ENCODE results near the gene MTX2. TPM values are rescaled to one million over a fixed set of nuclear protein-coding genes. Genes with fewer than 3 reads are reported as not detected.
A peak's percentile ranks its signal among the peaks of the same experiment; 100 is the strongest.

The MTX2 gene
- total RNA-seq (10 to 100 TPM; 34.7 to 51.7 (median 43.2) TPM), polyA plus RNA-seq (83.3 TPM)
- long read RNA-seq, donor 1, transcript MTX2-201 (10 exons, 1,364 nt) = major isoform, 110 of 132 reads
- long read RNA-seq, donor 1, transcript MTX2-202 (11 exons, 1,592 nt) = minor isoform, 9 of 132 reads
- long read RNA-seq, donor 1, partial matches to known transcripts = 8 of 132 reads
- long read RNA-seq, donor 1, other reads (novel, unspliced or antisense) = 5 of 132 reads
- long read RNA-seq, donor 2, transcript MTX2-201 (10 exons, 1,364 nt) = major isoform, 68 of 72 reads
- long read RNA-seq, donor 2, partial matches to known transcripts = 0 of 72 reads
- long read RNA-seq, donor 2, other reads (novel, unspliced or antisense) = 1 of 72 reads
- long read RNA-seq, donor 3, transcript MTX2-202 (11 exons, 1,592 nt) = minor isoform, 14 of 147 reads
- long read RNA-seq, donor 3, transcript MTX2-201 (10 exons, 1,364 nt) = major isoform, 122 of 147 reads
- long read RNA-seq, donor 3, partial matches to known transcripts = 1 of 147 reads
- long read RNA-seq, donor 3, other reads (novel, unspliced or antisense) = 10 of 147 reads
- long read RNA-seq, donor 4, transcript MTX2-201 (10 exons, 1,364 nt) = major isoform, 45 of 53 reads
- long read RNA-seq, donor 4, partial matches to known transcripts = 2 of 53 reads
- long read RNA-seq, donor 4, other reads (novel, unspliced or antisense) = 4 of 53 reads

GRCh38 chr2:176269319-176270099 is at the start of gene MTX2:
MTX2 (plus strand) TSS chr2:176269442; CDS start chr2:176269630, 188 bp downstream.
- Histone ChIP-seq H3K27ac (ENCODE audit: low read length) (peak within 1 kb of the TSS; percentile 59), H3K27me3 (ENCODE audit: control insufficient read depth, insufficient read depth) (no peaks in the 10 kb centered on the region), H3K4me1 (ENCODE audit: control insufficient read depth, insufficient read depth, low read length) (no peaks in the 10 kb centered on the region), H3K9me3 (ENCODE audit: control insufficient read depth, low read length) (no peaks in the 10 kb centered on the region), H3K4me3 (ENCODE audit: low read length) (peak within 1 kb of the TSS; percentile 85)
- ATAC-seq = peak; percentile 99 to 100
- intact Hi-C loops (cut with DNase I) = no loop called here
- peak; percentile 79 to 92 (median 90) for DNase-seq
- WGBS = under 1% methylated on average over 58 of the region's 58 CpGs

GRCh38 chr2:176227874-176228273 is 41.4 kb upstream of the MTX2 start:
- intact Hi-C loops (cut with DNase I) = no loop called here
- WGBS = 74% methylated on average over 2 of the region's 2 CpGs
- DNase-seq = no peak
- Histone ChIP-seq H3K9me3 (ENCODE audit: control insufficient read depth, low read length) (no peaks in the 10 kb centered on the region), H3K27ac (ENCODE audit: low read length) (no peak overlapping the region), H3K27me3 (ENCODE audit: control insufficient read depth, insufficient read depth) (peaks cover 5% of the 10 kb centered on the region), H3K4me3 (ENCODE audit: low read length) (no peak overlapping the region), H3K4me1 (ENCODE audit: control insufficient read depth, insufficient read depth, low read length) (no peaks in the 10 kb centered on the region)
- ATAC-seq = no peak

- no peak for DNase-seq
- no peak overlapping the region for H3K27ac ChIP-seq (ENCODE audit: low read length)
- no peak for ATAC-seq
- intact Hi-C loops (cut with DNase I) = no loop called here
- no peaks in the 10 kb centered on the region for H3K9me3 ChIP-seq (ENCODE audit: control insufficient read depth, low read length)
- H3K4me1 ChIP-seq (ENCODE audit: control insufficient read depth, insufficient read depth, low read length) = no peaks in the 10 kb centered on the region
- 52% methylated on average over 2 of the region's 2 CpGs for WGBS
- H3K27me3 ChIP-seq (ENCODE audit: control insufficient read depth, insufficient read depth) = peaks cover 8% of the 10 kb centered on the region
- no peak overlapping the region for H3K4me3 ChIP-seq (ENCODE audit: low read length)
Measured at GRCh38 chr2:176234156-176234555, 35.1 kb upstream of the MTX2 start.

- intact Hi-C loops (cut with DNase I) = no loop called here
- H3K4me3 ChIP-seq (ENCODE audit: low read length) = no peak overlapping the region
- H3K27ac ChIP-seq (ENCODE audit: low read length) = no peak overlapping the region
- peaks cover 8% of the 10 kb centered on the region for H3K27me3 ChIP-seq (ENCODE audit: control insufficient read depth, insufficient read depth)
- no peaks in the 10 kb centered on the region for H3K9me3 ChIP-seq (ENCODE audit: control insufficient read depth, low read length)
- WGBS = 43% methylated on average over 1 of the region's 1 CpG
- H3K4me1 ChIP-seq (ENCODE audit: control insufficient read depth, insufficient read depth, low read length) = no peaks in the 10 kb centered on the region
- no peak for ATAC-seq
- no peak for DNase-seq
Measured at GRCh38 chr2:176234940-176235339, 34.3 kb upstream of the MTX2 start.

- DNase-seq = no peak
- Histone ChIP-seq H3K27ac (ENCODE audit: low read length) (no peak overlapping the region), H3K27me3 (ENCODE audit: control insufficient read depth, insufficient read depth) (peaks cover 3% of the 10 kb centered on the region), H3K9me3 (ENCODE audit: control insufficient read depth, low read length) (no peaks in the 10 kb centered on the region), H3K4me1 (ENCODE audit: control insufficient read depth, insufficient read depth, low read length) (no peaks in the 10 kb centered on the region), H3K4me3 (ENCODE audit: low read length) (no peak overlapping the region)
- intact Hi-C loops (cut with DNase I) = no loop called here
- 41% methylated on average over 4 of the region's 4 CpGs for WGBS
- no peak for ATAC-seq
Measured at GRCh38 chr2:176237456-176237855, 31.8 kb upstream of the MTX2 start.

GRCh38 chr2:176239031-176239430 is 30.2 kb upstream of the MTX2 start:
- ATAC-seq (no peak), DNase-seq (no peak)
- Histone ChIP-seq H3K27ac (ENCODE audit: low read length) (no peak overlapping the region), H3K27me3 (ENCODE audit: control insufficient read depth, insufficient read depth) (peaks cover 3% of the 10 kb centered on the region), H3K4me1 (ENCODE audit: control insufficient read depth, insufficient read depth, low read length) (no peaks in the 10 kb centered on the region), H3K4me3 (ENCODE audit: low read length) (no peak overlapping the region), H3K9me3 (ENCODE audit: control insufficient read depth, low read length) (no peaks in the 10 kb centered on the region)
- intact Hi-C loops (cut with DNase I) = no loop called here
- 80% methylated on average over 4 of the region's 4 CpGs for WGBS

GRCh38 chr2:176240301-176240700 is 28.9 kb upstream of the MTX2 start:
- DNase-seq = no peak
- ATAC-seq = no peak
- H3K4me3 ChIP-seq (ENCODE audit: low read length) = no peak overlapping the region
- no peak overlapping the region for H3K27ac ChIP-seq (ENCODE audit: low read length)
- 31% methylated on average over 1 of the region's 1 CpG for WGBS
- intact Hi-C loops (cut with DNase I) = no loop called here
- no peaks in the 10 kb centered on the region for H3K4me1 ChIP-seq (ENCODE audit: control insufficient read depth, insufficient read depth, low read length)
- no peaks in the 10 kb centered on the region for H3K9me3 ChIP-seq (ENCODE audit: control insufficient read depth, low read length)
- H3K27me3 ChIP-seq (ENCODE audit: control insufficient read depth, insufficient read depth) = peaks cover 3% of the 10 kb centered on the region

GRCh38 chr2:176242276-176242675 is 27.0 kb upstream of the MTX2 start:
- no peak for ATAC-seq
- intact Hi-C loops (cut with DNase I) = no loop called here
- 53% methylated on average over 2 of the region's 2 CpGs for WGBS

GRCh38 chr2:176246331-176246730 is 22.9 kb upstream of the MTX2 start:
- peaks cover 2% of the 10 kb centered on the region for H3K27me3 ChIP-seq (ENCODE audit: control insufficient read depth, insufficient read depth)
- WGBS = 53% methylated on average over 4 of the region's 4 CpGs
- DNase-seq (no peak), ATAC-seq (no peak)
- no peak overlapping the region for H3K4me3 ChIP-seq (ENCODE audit: low read length)
- intact Hi-C loops (cut with DNase I) = no loop called here
- H3K4me1 ChIP-seq (ENCODE audit: control insufficient read depth, insufficient read depth, low read length) = no peaks in the 10 kb centered on the region
- H3K27ac ChIP-seq (ENCODE audit: low read length) = no peak overlapping the region
- H3K9me3 ChIP-seq (ENCODE audit: control insufficient read depth, low read length) = no peaks in the 10 kb centered on the region

More at GRCh38 chr2:176242276-176242675, 27.0 kb upstream of the MTX2 start:
- H3K4me3 ChIP-seq (ENCODE audit: low read length) = no peak overlapping the region
- H3K4me1 ChIP-seq (ENCODE audit: control insufficient read depth, insufficient read depth, low read length) = no peaks in the 10 kb centered on the region
- no peak for DNase-seq
- H3K27me3 ChIP-seq (ENCODE audit: control insufficient read depth, insufficient read depth) = peaks cover 3% of the 10 kb centered on the region
- H3K27ac ChIP-seq (ENCODE audit: low read length) = no peak overlapping the region
- no peaks in the 10 kb centered on the region for H3K9me3 ChIP-seq (ENCODE audit: control insufficient read depth, low read length)

- ATAC-seq (no peak), DNase-seq (no peak)
- no peaks in the 10 kb centered on the region for H3K4me1 ChIP-seq (ENCODE audit: control insufficient read depth, insufficient read depth, low read length)
- peaks cover 2% of the 10 kb centered on the region for H3K27me3 ChIP-seq (ENCODE audit: control insufficient read depth, insufficient read depth)
- H3K4me3 ChIP-seq (ENCODE audit: low read length) = no peak overlapping the region
- no peaks in the 10 kb centered on the region for H3K9me3 ChIP-seq (ENCODE audit: control insufficient read depth, low read length)
- no peak overlapping the region for H3K27ac ChIP-seq (ENCODE audit: low read length)
- 70% methylated on average over 4 of the region's 4 CpGs for WGBS
- intact Hi-C loops (cut with DNase I) = no loop called here
Measured at GRCh38 chr2:176247859-176248258, 21.4 kb upstream of the MTX2 start.

- no peak for ATAC-seq
- H3K27me3 ChIP-seq (ENCODE audit: control insufficient read depth, insufficient read depth) = peaks cover 2% of the 10 kb centered on the region
- H3K27ac ChIP-seq (ENCODE audit: low read length) = no peak overlapping the region
- no peak for DNase-seq
- no peaks in the 10 kb centered on the region for H3K4me1 ChIP-seq (ENCODE audit: control insufficient read depth, insufficient read depth, low read length)
- 68% methylated on average over 1 of the region's 1 CpG for WGBS
- H3K4me3 ChIP-seq (ENCODE audit: low read length) = no peak overlapping the region
- intact Hi-C loops (cut with DNase I) = no loop called here
- no peaks in the 10 kb centered on the region for H3K9me3 ChIP-seq (ENCODE audit: control insufficient read depth, low read length)
Measured at GRCh38 chr2:176251928-176252327, 17.3 kb upstream of the MTX2 start.

Measured in right cardiac atrium (tissue), 5 donors.